Activated CD4-positive, alpha-beta memory T cell treated with anti-CD3 and anti-CD28 coated beads, Interleukin-2, amount 10 ng/mL, durations not matched to agents 7 days and 5 days (primary cell): ENCODE data around the gene LGMN. TPM values are rescaled to one million over a fixed set of nuclear protein-coding genes. Genes with fewer than 3 reads are reported as not detected.
A peak's percentile ranks its signal among the peaks of the same experiment; 100 is the strongest.

ENCODE experiments used
- CTCF ChIA-PET: fragments of 350-600 bp; sonication (Branson Sonifier 250); formaldehyde crosslinking; loops from one replicate; lab custom pipeline; 2021; ENCODE audit warnings: antibody characterized with exemption, inconsistent platforms; lab: Charles Lee
- POLR2A ChIA-PET: fragments of 350-600 bp; sonication (Branson Sonifier 250); formaldehyde crosslinking; loops from one replicate; lab custom pipeline; 2021; ENCODE audit warnings: antibody characterized with exemption; lab: Charles Lee
- DNase-seq: peaks from one replicate; pipeline ENCODE4 v3.0.0-alpha.2; 2020
- H3K27ac Mint-ChIP-seq: one replicate; pipeline ENCODE4 v1.8.0; 2021; ENCODE audit warnings: mild to moderate bottlenecking, mixed read lengths
- H3K27me3 Mint-ChIP-seq: one replicate; pipeline ENCODE4 v1.8.0; 2021; ENCODE audit warnings: mixed read lengths
- H3K36me3 Mint-ChIP-seq: one replicate; pipeline ENCODE4 v1.8.0; 2021; ENCODE audit warnings: low read depth, mixed read lengths
- H3K4me1 Mint-ChIP-seq: one replicate; pipeline ENCODE4 v1.8.0; 2021; ENCODE audit warnings: mixed read lengths
- H3K4me3 Mint-ChIP-seq: one replicate; pipeline ENCODE4 v1.8.0; 2021; ENCODE audit warnings: mild to moderate bottlenecking, mixed read lengths
- H3K9me3 Mint-ChIP-seq: one replicate; pipeline ENCODE4 v1.8.0; 2021; ENCODE audit warnings: mixed read lengths
- total RNA-seq, 2 experiments: library from RNA; stranded (reverse); gene quantifications; one replicate each; pipeline ENCODE4 v1.2.3, GENCODE V29; 2021

LGMN gene
- total RNA-seq = 1 to 10 TPM; 5.3 to 5.9 TPM

DNA sequence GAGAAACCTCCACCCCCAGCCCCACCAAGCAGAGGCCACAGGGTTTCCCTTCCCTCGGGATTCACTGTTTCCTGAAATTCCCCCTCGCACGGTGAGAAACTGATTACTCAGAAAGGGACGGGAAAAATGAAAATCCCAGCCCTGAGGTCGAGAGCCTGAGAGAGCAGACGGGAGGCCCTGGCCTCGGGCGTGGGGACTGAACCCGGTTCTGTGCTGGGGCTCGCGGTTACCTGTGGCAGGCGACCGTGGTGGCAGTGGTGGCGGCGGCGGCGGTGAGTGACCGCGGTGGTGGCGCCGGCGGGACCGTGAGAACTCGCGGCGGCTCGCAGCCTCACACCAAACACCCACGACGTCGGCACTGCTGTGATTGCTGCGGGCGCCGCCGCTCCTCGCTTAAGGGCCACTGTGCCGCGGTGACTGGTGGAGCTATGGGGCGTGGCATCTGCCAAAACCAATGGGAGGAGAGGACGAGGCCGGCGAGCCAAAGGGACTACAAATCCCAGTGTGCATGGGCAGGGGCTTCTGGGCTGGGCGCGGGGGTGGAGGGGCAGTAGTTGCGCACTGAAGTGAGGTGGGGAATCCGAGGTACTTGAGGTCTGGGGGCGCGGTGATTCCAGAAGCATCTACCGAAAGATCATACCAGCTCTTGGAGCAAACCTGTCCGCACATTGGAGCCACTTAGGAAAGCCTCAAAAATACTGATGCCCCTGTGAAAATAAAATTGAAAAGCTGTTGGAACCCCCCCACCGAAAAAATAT, at the start of gene LGMN:
Gene LGMN, minus strand, starts transcription at position 369 of the 758 bp plus-strand sequence. CDS start 15,841 bp downstream, outside the sequence.
- peak; percentile 75 for DNase-seq
- H3K36me3 Mint-ChIP-seq = peaks cover 2% of the 10 kb centered on the region
- peak within 1 kb of the TSS; percentile 68 for H3K4me3 Mint-ChIP-seq
- CTCF ChIA-PET = interaction anchor here (1.2 kb wide), 1 partner anchor 20 kb away, joined by 3 read pairs; no protein-coding TSS in a partner anchor
- POLR2A ChIA-PET = interaction anchor here (1.0 to 2.3 kb wide), 2 partner anchors 14 to 19 kb away, joined by 4 to 7 read pairs; no protein-coding TSS in a partner anchor
- peaks cover 35% of the 10 kb centered on the region for H3K4me1 Mint-ChIP-seq
- peaks cover 3% of the 10 kb centered on the region for H3K9me3 Mint-ChIP-seq
- no peak within 1 kb of the TSS for H3K27ac Mint-ChIP-seq
- peaks cover 60% of the 10 kb centered on the region for H3K27me3 Mint-ChIP-seq

GRCh38 chr14:92794961-92795360, 46.5 kb upstream of the LGMN start:
- peaks cover 16% of the 10 kb centered on the region for H3K9me3 Mint-ChIP-seq
- ChIA-PET CTCF (interaction anchor here (0.8 to 1.1 kb wide), 2 partner anchors 105 to 318 kb away, joined by 3 to 4 read pairs; no protein-coding TSS in a partner anchor), POLR2A (interaction anchor here (1.3 kb wide), 1 partner anchor 52 kb away, joined by 3 read pairs; no protein-coding TSS in a partner anchor)
- peaks cover 10% of the 10 kb centered on the region for H3K27me3 Mint-ChIP-seq
- H3K36me3 Mint-ChIP-seq = peaks cover 29% of the 10 kb centered on the region
- H3K4me3 Mint-ChIP-seq = peak overlapping the region; percentile 90
- no peak for DNase-seq
- peak overlapping the region; percentile 80 for H3K27ac Mint-ChIP-seq
- H3K4me1 Mint-ChIP-seq = peaks cover 43% of the 10 kb centered on the region

GRCh38 chr14:92794547-92794941, 46.1 kb upstream of the LGMN start:
- H3K27me3 Mint-ChIP-seq = peaks cover 12% of the 10 kb centered on the region
- CTCF ChIA-PET = interaction anchor here (1.4 kb wide), 1 partner anchor 319 kb away, joined by 3 read pairs; no protein-coding TSS in a partner anchor
- no peak for DNase-seq
- H3K36me3 Mint-ChIP-seq = peaks cover 28% of the 10 kb centered on the region
- peaks cover 20% of the 10 kb centered on the region for H3K9me3 Mint-ChIP-seq
- H3K4me1 Mint-ChIP-seq = peaks cover 38% of the 10 kb centered on the region
- POLR2A ChIA-PET = interaction anchor here (0.9 to 1.1 kb wide), 4 partner anchors 11 to 390 kb away, joined by 3 to 4 read pairs (median 3); partner anchors contain the start of genes LYSET and MOAP1
- H3K27ac Mint-ChIP-seq = peak overlapping the region; percentile 80
- peak overlapping the region; percentile 90 for H3K4me3 Mint-ChIP-seq

GRCh38 chr14:92793709-92794546, 45.5 kb upstream of the LGMN start, which contains the start of gene GOLGA5:
Gene GOLGA5, plus strand, starts transcription at chr14:92794305. Its CDS starts 3,133 bp downstream, at chr14:92797438.
- Mint-ChIP-seq H3K27ac (peak within 1 kb of the TSS; percentile 85), H3K9me3 (peaks cover 26% of the 10 kb centered on the region), H3K27me3 (peaks cover 15% of the 10 kb centered on the region), H3K4me3 (peak within 1 kb of the TSS; percentile 90), H3K4me1 (peaks cover 38% of the 10 kb centered on the region), H3K36me3 (peaks cover 32% of the 10 kb centered on the region)
- peak; percentile 99 for DNase-seq
- CTCF ChIA-PET = interaction anchor here (1.1 to 1.4 kb wide), 4 partner anchors 10 to 319 kb away, joined by 3 to 4 read pairs (median 4); no protein-coding TSS in a partner anchor
- POLR2A ChIA-PET = interaction anchor here (0.6 to 1.1 kb wide), 6 partner anchors 10 to 438 kb away, joined by 3 to 4 read pairs (median 3); partner anchors contain the start of genes LYSET and MOAP1

DNA sequence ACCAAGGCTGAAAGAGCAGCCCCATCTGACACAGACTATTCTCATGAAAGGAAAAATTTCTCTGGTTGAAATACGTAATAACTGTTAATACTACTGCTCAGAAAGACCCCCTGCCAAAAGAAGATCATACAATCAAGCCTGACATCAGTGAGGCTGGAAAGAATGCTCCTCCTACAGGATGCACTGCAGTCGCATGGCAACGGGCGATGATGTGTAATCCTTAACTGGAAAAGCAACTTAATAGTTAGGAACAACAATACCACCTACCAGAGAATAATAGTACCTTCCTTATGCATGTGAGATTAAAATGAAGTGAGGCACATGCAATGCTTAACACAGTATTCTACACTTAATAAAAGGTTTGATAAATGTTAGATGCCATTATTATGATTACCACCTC, 44.5 kb upstream of the LGMN start:
- H3K9me3 Mint-ChIP-seq = peaks cover 29% of the 10 kb centered on the region
- no peak overlapping the region for H3K4me3 Mint-ChIP-seq
- H3K27ac Mint-ChIP-seq = no peak overlapping the region
- peaks cover 15% of the 10 kb centered on the region for H3K27me3 Mint-ChIP-seq
- H3K36me3 Mint-ChIP-seq = peaks cover 26% of the 10 kb centered on the region
- peaks cover 33% of the 10 kb centered on the region for H3K4me1 Mint-ChIP-seq
- DNase-seq = no peak
- ChIA-PET POLR2A (no interaction called here), CTCF (interaction anchor here (1.1 to 1.3 kb wide), 3 partner anchors 9 to 107 kb away, joined by 3 to 4 read pairs (median 4); no protein-coding TSS in a partner anchor)

- Mint-ChIP-seq H3K27ac (no peak overlapping the region), H3K36me3 (peaks cover 17% of the 10 kb centered on the region), H3K4me1 (peaks cover 19% of the 10 kb centered on the region), H3K4me3 (no peak overlapping the region), H3K9me3 (peaks cover 29% of the 10 kb centered on the region), H3K27me3 (peaks cover 15% of the 10 kb centered on the region)
- ChIA-PET CTCF (interaction anchor here (1.1 to 1.6 kb wide), 3 partner anchors 63 to 683 kb away, joined by 4 read pairs; partner anchors contain the start of gene ATXN3), POLR2A (no interaction called here)
- DNase-seq = no peak
Measured at GRCh38 chr14:92789457-92790089, 41.1 kb upstream of the LGMN start.

DNA sequence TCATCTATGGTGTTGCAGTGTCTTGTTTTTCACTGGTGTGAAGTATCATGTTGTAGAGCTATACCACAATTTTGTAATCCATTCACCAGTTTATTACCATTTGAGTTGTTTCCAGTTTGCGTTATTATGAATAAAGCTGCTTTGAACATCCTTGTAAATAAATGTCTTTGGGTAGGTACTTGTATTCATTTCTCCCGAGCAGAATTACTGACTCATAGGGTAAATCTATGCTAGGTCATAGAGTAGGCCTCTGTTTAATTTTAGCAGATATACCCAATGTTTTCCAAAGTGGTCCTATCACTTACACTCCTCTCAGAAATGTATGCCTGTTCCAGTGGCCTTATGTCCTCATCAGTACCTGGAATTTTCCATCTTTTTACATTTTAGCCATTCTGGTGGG, 39.1 kb upstream of the LGMN start:
- Mint-ChIP-seq H3K36me3 (peaks cover 14% of the 10 kb centered on the region), H3K27ac (no peak overlapping the region)

DNA sequence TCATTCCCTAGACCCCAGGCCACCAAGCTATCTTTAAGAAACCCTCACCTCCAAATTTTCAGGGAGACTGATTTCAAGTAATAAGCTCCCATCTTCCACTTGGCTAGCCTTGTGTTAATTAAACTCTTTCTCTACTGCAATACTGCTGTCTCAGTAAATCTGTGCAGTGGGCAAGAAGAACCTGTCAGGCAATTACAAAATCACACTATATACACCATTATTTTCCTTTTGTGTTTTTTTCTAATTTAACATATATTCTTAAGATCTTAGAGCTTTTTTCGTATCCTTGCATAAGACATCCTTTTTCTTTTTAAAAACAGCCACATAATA, 38.0 kb upstream of the LGMN start:
- ChIA-PET CTCF (interaction anchor here (0.8 to 7.5 kb wide), 4 partner anchors 58 to 100 kb away, joined by 3 to 82 read pairs (median 8); no protein-coding TSS in a partner anchor), POLR2A (no interaction called here)
- DNase-seq = no peak
- Mint-ChIP-seq H3K4me1 (peaks cover 9% of the 10 kb centered on the region), H3K4me3 (no peak overlapping the region), H3K9me3 (peaks cover 18% of the 10 kb centered on the region), H3K36me3 (peaks cover 14% of the 10 kb centered on the region), H3K27me3 (peaks cover 11% of the 10 kb centered on the region), H3K27ac (no peak overlapping the region)

More for the DNA sequence above, 39.1 kb upstream of the LGMN start:
- H3K4me1 Mint-ChIP-seq = peaks cover 9% of the 10 kb centered on the region
- POLR2A ChIA-PET = no interaction called here
- H3K27me3 Mint-ChIP-seq = peaks cover 15% of the 10 kb centered on the region
- no peak for DNase-seq
- no peak overlapping the region for H3K4me3 Mint-ChIP-seq
- CTCF ChIA-PET = interaction anchor here (0.6 to 7.5 kb wide), 4 partner anchors 58 to 101 kb away, joined by 3 to 82 read pairs (median 3); no protein-coding TSS in a partner anchor
- H3K9me3 Mint-ChIP-seq = peaks cover 21% of the 10 kb centered on the region

GRCh38 chr14:92785667-92786426, 37.4 kb upstream of the LGMN start:
- POLR2A ChIA-PET = no interaction called here
- Mint-ChIP-seq H3K9me3 (peaks cover 17% of the 10 kb centered on the region), H3K27ac (no peak overlapping the region), H3K36me3 (peaks cover 12% of the 10 kb centered on the region), H3K4me1 (peaks cover 11% of the 10 kb centered on the region), H3K4me3 (no peak overlapping the region), H3K27me3 (peaks cover 9% of the 10 kb centered on the region)
- CTCF ChIA-PET = interaction anchor here (0.7 to 7.5 kb wide), 6 partner anchors 57 to 99 kb away, joined by 3 to 82 read pairs (median 6); no protein-coding TSS in a partner anchor
- no peak for DNase-seq

DNA sequence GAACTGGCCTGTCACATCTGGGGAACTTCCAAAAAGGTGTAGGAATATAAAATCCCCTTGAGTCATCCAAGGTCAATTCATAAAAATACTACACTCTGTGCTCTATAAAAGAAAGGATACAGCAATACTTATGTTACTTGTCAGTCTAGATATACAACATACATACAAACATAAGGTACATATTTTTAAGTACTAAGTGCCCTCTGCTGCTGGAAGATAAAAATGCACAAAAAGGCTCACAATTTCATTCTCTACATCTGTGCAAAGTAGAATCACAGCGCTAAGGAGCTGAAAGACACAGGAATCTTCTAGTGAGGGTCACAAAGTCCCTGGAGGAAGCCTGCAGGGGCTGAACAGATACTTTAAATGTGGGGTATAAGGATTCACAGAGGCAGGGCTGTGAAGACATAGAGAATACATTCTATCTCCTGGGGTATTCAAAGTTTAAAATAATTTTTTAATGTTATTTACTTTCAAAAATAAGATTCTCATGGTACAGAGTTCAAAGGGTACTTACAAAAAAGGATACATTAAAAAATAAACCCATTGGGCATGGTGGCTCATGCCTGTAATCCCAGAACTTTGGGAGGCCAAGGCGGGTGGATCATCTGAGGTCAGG, 35.5 kb upstream of the LGMN start:
- peaks cover 3% of the 10 kb centered on the region for H3K9me3 Mint-ChIP-seq
- H3K27ac Mint-ChIP-seq = no peak overlapping the region
- H3K4me1 Mint-ChIP-seq = peaks cover 25% of the 10 kb centered on the region
- H3K4me3 Mint-ChIP-seq = no peak overlapping the region
- CTCF ChIA-PET = interaction anchor here (0.7 to 7.5 kb wide), 7 partner anchors 9 to 749 kb away, joined by 3 to 82 read pairs (median 5); no protein-coding TSS in a partner anchor
- POLR2A ChIA-PET = interaction anchor here (1.0 kb wide), 1 partner anchor 10 kb away, joined by 3 read pairs; the partner anchor contains the start of gene GOLGA5
- no peak for DNase-seq
- no peaks in the 10 kb centered on the region for H3K36me3 Mint-ChIP-seq
- H3K27me3 Mint-ChIP-seq = no peaks in the 10 kb centered on the region

DNA sequence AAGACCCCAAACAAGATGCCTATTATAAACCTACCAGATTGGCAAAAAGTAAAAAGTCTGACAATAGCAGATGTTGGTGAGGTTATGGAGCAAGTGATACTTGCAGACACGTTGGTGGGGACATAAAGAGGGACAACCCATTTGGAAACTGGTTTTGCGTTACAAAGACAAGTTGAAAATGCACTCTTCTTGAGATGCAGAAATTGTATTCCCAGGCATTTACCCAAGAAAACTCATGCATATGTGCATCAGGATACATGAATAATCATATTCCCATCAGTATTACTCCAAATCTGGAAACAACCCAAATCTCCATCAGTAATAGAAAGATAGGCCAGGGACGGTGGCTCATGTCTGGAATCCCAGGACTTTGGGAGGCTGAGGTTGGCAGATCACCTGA, 32.9 kb upstream of the LGMN start:
- CTCF ChIA-PET = interaction anchor here (1.0 to 7.5 kb wide), 4 partner anchors 66 to 94 kb away, joined by 3 to 82 read pairs (median 12); no protein-coding TSS in a partner anchor
- Mint-ChIP-seq H3K9me3 (no peaks in the 10 kb centered on the region), H3K27me3 (peaks cover 2% of the 10 kb centered on the region), H3K4me3 (no peak overlapping the region), H3K4me1 (peaks cover 26% of the 10 kb centered on the region), H3K27ac (no peak overlapping the region), H3K36me3 (no peaks in the 10 kb centered on the region)
- DNase-seq = no peak
- POLR2A ChIA-PET = interaction anchor here (0.8 kb wide), 1 partner anchor 68 kb away, joined by 4 read pairs; no protein-coding TSS in a partner anchor
